DOHH2 (cell line): ENCODE measurements around the gene MTPN.
A peak's percentile ranks its signal among the peaks of the same experiment; 100 is the strongest.

Experiments
- H3F3A ChIP-seq: fragments of 200-600 bp; sonication (generic), shearing (Covaris generic); 2 replicates; pipeline ENCODE4 v1.6.0; 2016; ENCODE audit warnings: antibody characterized with exemption, mild to moderate bottlenecking; ENCODE audit not compliant: control insufficient read depth, insufficient read depth
- H3K27ac ChIP-seq: fragments of 200-600 bp; sonication (generic); 2 replicates; pipeline ENCODE4 v1.5.1; 2014; ENCODE audit warnings: low read depth, mild to moderate bottlenecking, low read length, moderate library complexity
- H3K27me3 ChIP-seq: fragments of 200-600 bp; sonication (generic); 2 replicates; pipeline ENCODE4 v1.6.1; 2014; ENCODE audit warnings: mild to moderate bottlenecking, low read length, mixed read lengths; ENCODE audit not compliant: control insufficient read depth
- H3K36me3 ChIP-seq: fragments of 200-600 bp; sonication (generic); 2 replicates; pipeline ENCODE4 v1.6.1; 2014; ENCODE audit warnings: mild to moderate bottlenecking, low read length, moderate library complexity, mixed read lengths; ENCODE audit not compliant: control insufficient read depth
- H3K4me1 ChIP-seq: fragments of 200-600 bp; sonication (generic); 2 replicates; pipeline ENCODE4 v1.6.1; 2014; ENCODE audit warnings: mild to moderate bottlenecking, low read length, mixed read lengths; ENCODE audit not compliant: control insufficient read depth
- H3K4me2 ChIP-seq: fragments of 200-600 bp; sonication (generic); 2 replicates; pipeline ENCODE4 v1.6.0; 2014; ENCODE audit warnings: mild to moderate bottlenecking, low read length, moderate library complexity
- H3K4me3 ChIP-seq: fragments of 200-600 bp; sonication (generic); 2 replicates; pipeline ENCODE4 v1.5.1; 2014; ENCODE audit warnings: mild to moderate bottlenecking, low read length, mixed read lengths
- H3K79me2 ChIP-seq: fragments of 200-600 bp; sonication (generic); 2 replicates; pipeline ENCODE4 v1.6.1; 2014; ENCODE audit warnings: mild to moderate bottlenecking, low read length, mixed read lengths; ENCODE audit not compliant: control insufficient read depth
- H3K9me2 ChIP-seq: fragments of 200-600 bp; sonication (generic); replicated peaks from 2 replicates; pipeline ENCODE4 v1.6.1; 2014; ENCODE audit warnings: mild to moderate bottlenecking, low read length, mixed read lengths; ENCODE audit not compliant: control insufficient read depth
- H3K9me3 ChIP-seq: fragments of 200-600 bp; sonication (generic); 2 replicates; pipeline ENCODE4 v1.6.1; 2014; ENCODE audit warnings: antibody characterized with exemption, low read length, mixed read lengths; ENCODE audit not compliant: control insufficient read depth, insufficient read depth
- H4K20me1 ChIP-seq: fragments of 200-600 bp; sonication (generic); 2 replicates; pipeline ENCODE4 v1.6.0; 2014; ENCODE audit warnings: low read depth, mild to moderate bottlenecking, antibody characterized with exemption, low read length, moderate library complexity; ENCODE audit not compliant: control insufficient read depth, insufficient read depth
- EZH2phosphoT487 ChIP-seq: fragments of 200-600 bp; sonication (generic); IDR thresholded peaks from 2 replicates; pipeline ENCODE4 v1.6.1; 2017; ENCODE audit warnings: borderline replicate concordance, mild to moderate bottlenecking, antibody characterized with exemption, low read length, moderate library complexity, mixed read lengths
- TF ChIP-seq, protein P1 (sequence below): fragments of 200-600 bp; sonication (generic); IDR thresholded peaks from one replicate; pipeline ENCODE4 v1.5.1; 2014; ENCODE audit warnings: antibody characterized with exemption, mild to moderate bottlenecking, low read depth, low read length; ENCODE audit not compliant: poor library complexity, severe bottlenecking

The MTPN gene

DNA sequence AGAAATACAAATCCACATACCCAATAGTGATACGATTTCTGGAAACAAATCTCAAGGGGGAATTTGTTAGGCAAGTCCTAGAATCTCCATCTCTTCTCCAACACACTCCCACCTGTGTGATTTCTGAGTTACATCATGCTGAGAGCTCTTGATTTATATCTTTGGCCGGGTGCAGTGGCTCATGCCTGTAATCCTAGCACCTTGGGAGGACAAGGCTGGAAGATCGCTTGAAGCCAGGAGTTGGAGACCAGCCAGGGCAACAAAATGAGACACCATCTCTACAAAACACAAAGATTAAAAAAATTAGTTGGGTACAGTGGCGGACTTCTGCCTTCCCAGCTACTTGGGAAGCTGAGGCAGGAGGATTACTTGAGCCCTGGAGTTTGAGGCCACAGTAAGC, 1.5 kb upstream of the MTPN start:
- peaks cover 33% of the 10 kb centered on the region for H3K36me3 ChIP-seq
- no peak for TF ChIP-seq EZH2phosphoT487
- TF ChIP-seq, protein P1, sequence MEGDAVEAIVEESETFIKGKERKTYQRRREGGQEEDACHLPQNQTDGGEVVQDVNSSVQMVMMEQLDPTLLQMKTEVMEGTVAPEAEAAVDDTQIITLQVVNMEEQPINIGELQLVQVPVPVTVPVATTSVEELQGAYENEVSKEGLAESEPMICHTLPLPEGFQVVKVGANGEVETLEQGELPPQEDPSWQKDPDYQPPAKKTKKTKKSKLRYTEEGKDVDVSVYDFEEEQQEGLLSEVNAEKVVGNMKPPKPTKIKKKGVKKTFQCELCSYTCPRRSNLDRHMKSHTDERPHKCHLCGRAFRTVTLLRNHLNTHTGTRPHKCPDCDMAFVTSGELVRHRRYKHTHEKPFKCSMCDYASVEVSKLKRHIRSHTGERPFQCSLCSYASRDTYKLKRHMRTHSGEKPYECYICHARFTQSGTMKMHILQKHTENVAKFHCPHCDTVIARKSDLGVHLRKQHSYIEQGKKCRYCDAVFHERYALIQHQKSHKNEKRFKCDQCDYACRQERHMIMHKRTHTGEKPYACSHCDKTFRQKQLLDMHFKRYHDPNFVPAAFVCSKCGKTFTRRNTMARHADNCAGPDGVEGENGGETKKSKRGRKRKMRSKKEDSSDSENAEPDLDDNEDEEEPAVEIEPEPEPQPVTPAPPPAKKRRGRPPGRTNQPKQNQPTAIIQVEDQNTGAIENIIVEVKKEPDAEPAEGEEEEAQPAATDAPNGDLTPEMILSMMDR: no peak
- no peaks in the 10 kb centered on the region for H3K9me2 ChIP-seq
- no peak overlapping the region for H3K4me3 ChIP-seq
- peaks cover 19% of the 10 kb centered on the region for H3F3A ChIP-seq
- H3K27me3 ChIP-seq: no peaks in the 10 kb centered on the region
- peaks cover 22% of the 10 kb centered on the region for H4K20me1 ChIP-seq
- H3K79me2 ChIP-seq: peaks cover 35% of the 10 kb centered on the region
- no peak overlapping the region for H3K4me2 ChIP-seq
- H3K27ac ChIP-seq: no peak overlapping the region
- no peaks in the 10 kb centered on the region for H3K9me3 ChIP-seq
- H3K4me1 ChIP-seq: peaks cover 51% of the 10 kb centered on the region

DNA sequence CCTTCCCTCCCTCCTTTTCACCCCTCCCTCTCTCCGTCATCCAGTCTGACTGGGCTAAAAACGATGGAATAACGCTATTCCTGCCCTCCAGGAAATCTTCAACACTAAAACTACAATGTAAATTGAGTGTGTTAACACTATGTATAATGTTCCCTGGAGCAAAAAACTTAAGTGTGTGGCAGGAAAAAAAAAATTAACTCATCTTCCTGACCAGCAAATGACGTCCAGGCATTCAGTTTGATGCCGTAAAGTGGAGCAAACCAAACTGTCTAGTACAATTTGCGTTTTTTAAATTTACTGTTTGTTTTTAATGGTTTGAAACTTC, 545 bp upstream of the MTPN start:
- H3K27me3 ChIP-seq: no peaks in the 10 kb centered on the region
- H3K79me2 ChIP-seq: peaks cover 45% of the 10 kb centered on the region
- H3K27ac ChIP-seq: peak overlapping the region; percentile 91; the same call in 1 of the 2 replicates
- no peaks in the 10 kb centered on the region for H3K9me2 ChIP-seq
- peaks cover 43% of the 10 kb centered on the region for H3K36me3 ChIP-seq
- H4K20me1 ChIP-seq: peaks cover 27% of the 10 kb centered on the region
- peak overlapping the region; percentile 83 for H3K4me2 ChIP-seq
- no peaks in the 10 kb centered on the region for H3K9me3 ChIP-seq
- no peak for TF ChIP-seq EZH2phosphoT487
- TF ChIP-seq, protein P1: no peak
- peaks cover 20% of the 10 kb centered on the region for H3F3A ChIP-seq
- H3K4me3 ChIP-seq: peak overlapping the region; percentile 94
- peaks cover 60% of the 10 kb centered on the region for H3K4me1 ChIP-seq

DNA sequence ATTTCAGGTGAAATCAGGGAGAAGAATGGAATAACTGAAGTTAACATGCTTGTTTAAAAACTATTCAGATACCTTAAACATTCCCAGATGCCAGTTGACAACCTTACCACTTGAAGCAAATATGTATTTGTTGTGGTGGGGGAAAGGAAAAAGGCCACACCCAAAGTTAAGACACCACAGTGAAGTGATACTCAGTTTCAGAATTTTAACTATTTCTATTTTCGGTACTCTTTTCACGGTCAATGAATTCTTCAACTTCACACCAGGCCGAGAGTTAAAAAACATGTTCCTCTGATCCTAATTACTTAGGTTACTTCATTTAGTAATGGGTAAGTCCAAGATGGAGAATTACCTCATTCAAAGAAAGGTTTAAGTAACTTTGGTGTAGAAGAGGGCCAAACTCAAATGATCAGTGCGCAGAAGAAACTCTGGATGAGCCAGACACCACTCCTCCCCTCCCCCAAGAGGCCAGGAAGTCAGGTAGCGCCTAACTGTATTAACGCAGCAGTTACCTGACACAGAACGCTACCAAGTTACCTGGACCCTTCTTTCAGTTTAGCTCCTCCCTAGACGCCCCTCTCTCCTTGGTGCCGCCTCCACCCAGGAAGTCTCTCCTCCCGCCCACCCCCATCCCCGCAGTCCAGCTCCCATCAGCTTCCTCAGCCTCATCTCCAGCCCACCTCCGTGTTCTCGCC, 700 bp downstream of the MTPN start:
- Histone ChIP-seq H3F3A (peaks cover 33% of the 10 kb centered on the region), H3K27me3 (no peaks in the 10 kb centered on the region), H3K4me1 (peaks cover 71% of the 10 kb centered on the region), H3K27ac (peak overlapping the region; percentile 91), H3K9me3 (no peaks in the 10 kb centered on the region), H4K20me1 (peaks cover 35% of the 10 kb centered on the region), H3K79me2 (peaks cover 57% of the 10 kb centered on the region), H3K9me2 (no peaks in the 10 kb centered on the region), H3K36me3 (peaks cover 53% of the 10 kb centered on the region), H3K4me2 (peak overlapping the region; percentile 83), H3K4me3 (peak overlapping the region; percentile 94)
- TF ChIP-seq, protein P1: no peak
- no peak for TF ChIP-seq EZH2phosphoT487
